Measurements from ENCODE around the gene TUBA4B. TPM values are rescaled to one million over a fixed set of nuclear protein-coding genes. Genes with fewer than 3 reads are reported as not detected.
A peak's percentile ranks its signal among the peaks of the same experiment; 100 is the strongest.

The TUBA4B gene
- total RNA-seq, 3 donors from 2014 or later, result not detected

GRCh38 chr2:219272356-219272755 lies 19.3 kb downstream of the TUBA4B start:
- intact Hi-C loops (cut with DNase I, micrococcal nuclease), result no loop called here
- H3K36me3 ChIP-seq (ENCODE audit: low read depth), result no peaks in the 10 kb centered on the region
- no peak for TF ChIP-seq CTCF (IDR thresholded peaks at IDR 0.05)
- H3K4me3 ChIP-seq, result no peak overlapping the region
- DNase-seq (no peak), ATAC-seq (no peak)
- no peaks in the 10 kb centered on the region for H3K9me3 ChIP-seq
- H3K4me1 ChIP-seq (ENCODE audit: low read depth), result no peaks in the 10 kb centered on the region

GRCh38 chr2:219272995-219273394 lies 20.0 kb downstream of the TUBA4B start:
- intact Hi-C loops (cut with DNase I, micrococcal nuclease), result no loop called here
- peaks cover 3% of the 10 kb centered on the region for H3K4me1 ChIP-seq (ENCODE audit: low read depth)
- no peak for DNase-seq
- no peaks in the 10 kb centered on the region for H3K36me3 ChIP-seq (ENCODE audit: low read depth)
- no peak for TF ChIP-seq CTCF (IDR thresholded peaks at IDR 0.05)
- no peaks in the 10 kb centered on the region for H3K9me3 ChIP-seq
- no peak overlapping the region for H3K4me3 ChIP-seq
- no peak for ATAC-seq

- peaks cover 1% of the 10 kb centered on the region for H3K36me3 ChIP-seq (ENCODE audit: low read depth)
- no peak for ATAC-seq
- H3K4me1 ChIP-seq (ENCODE audit: low read depth), result peaks cover 13% of the 10 kb centered on the region
- TF ChIP-seq CTCF (IDR thresholded peaks at IDR 0.05), result no peak
- no peak for DNase-seq
- no peak overlapping the region for H3K4me3 ChIP-seq
- intact Hi-C loops (cut with DNase I, micrococcal nuclease), result no loop called here
- no peaks in the 10 kb centered on the region for H3K9me3 ChIP-seq
These were observed 20.9 kb downstream of the TUBA4B start for GRCh38 chr2:219273937-219274336.

- ATAC-seq (no peak), DNase-seq (no peak)
- H3K4me3 ChIP-seq, result no peak overlapping the region
- no peak for TF ChIP-seq CTCF (IDR thresholded peaks at IDR 0.05)
- intact Hi-C loops (cut with DNase I, micrococcal nuclease), result no loop called here
- no peaks in the 10 kb centered on the region for H3K9me3 ChIP-seq
- H3K36me3 ChIP-seq (ENCODE audit: low read depth), result peaks cover 3% of the 10 kb centered on the region
- H3K4me1 ChIP-seq (ENCODE audit: low read depth), result peaks cover 13% of the 10 kb centered on the region
These were observed 21.4 kb downstream of the TUBA4B start for GRCh38 chr2:219274361-219274921.

GRCh38 chr2:219277703-219278654 lies 24.9 kb downstream of the TUBA4B start:
- TF ChIP-seq CTCF (IDR thresholded peaks at IDR 0.05), result peak; percentile 99
- ATAC-seq (peak; percentile 69), DNase-seq (peak; percentile 79 to 89 (median 86))
- no peaks in the 10 kb centered on the region for H3K9me3 ChIP-seq
- intact Hi-C loops (cut with DNase I, micrococcal nuclease), result no loop called here
- H3K4me1 ChIP-seq (ENCODE audit: low read depth), result peaks cover 18% of the 10 kb centered on the region
- no peak overlapping the region for H3K4me3 ChIP-seq
- peaks cover 3% of the 10 kb centered on the region for H3K36me3 ChIP-seq (ENCODE audit: low read depth)
